ENCODE measurements around the gene PKD2L2. TPM values are rescaled to one million over a fixed set of nuclear protein-coding genes. Genes with fewer than 3 reads are reported as not detected.
A peak's percentile ranks its signal among the peaks of the same experiment; 100 is the strongest.

The PKD2L2 gene
- total RNA-seq, 1 donor from 2014 or later: not detected

- no peak for TF ChIP-seq CTCF (conservative IDR thresholded peaks at IDR 0.05)
- Mint-ChIP-seq H3K27me3 (ENCODE audit: low read depth) (no peaks in the 10 kb centered on the region), H3K27ac (ENCODE audit: unreplicated experiment) (no peak overlapping the region), H3K4me3 (no peak overlapping the region), H3K9me3 (no peaks in the 10 kb centered on the region), H3K36me3 (ENCODE audit: low read depth) (no peaks in the 10 kb centered on the region), H3K4me1 (no peaks in the 10 kb centered on the region)
- DNase-seq (ENCODE audit: low read depth, low spot score): no peak
Observed at GRCh38 chr5:137876101-137876500, 13.2 kb upstream of the PKD2L2 start.

- Mint-ChIP-seq H3K4me3 (no peak overlapping the region), H3K27me3 (ENCODE audit: low read depth) (no peaks in the 10 kb centered on the region), H3K36me3 (ENCODE audit: low read depth) (no peaks in the 10 kb centered on the region), H3K9me3 (no peaks in the 10 kb centered on the region), H3K27ac (ENCODE audit: unreplicated experiment) (no peak overlapping the region), H3K4me1 (no peaks in the 10 kb centered on the region)
- no peak for DNase-seq (ENCODE audit: low read depth, low spot score)
- no peak for TF ChIP-seq CTCF (conservative IDR thresholded peaks at IDR 0.05)
Observed at GRCh38 chr5:137880313-137880712, 8.9 kb upstream of the PKD2L2 start.

- TF ChIP-seq CTCF (conservative IDR thresholded peaks at IDR 0.05): no peak
- no peaks in the 10 kb centered on the region for H3K9me3 Mint-ChIP-seq
- H3K4me1 Mint-ChIP-seq: peaks cover 25% of the 10 kb centered on the region
- H3K27ac Mint-ChIP-seq (ENCODE audit: unreplicated experiment): no peak overlapping the region
- DNase-seq (ENCODE audit: low read depth, low spot score): no peak
- H3K36me3 Mint-ChIP-seq (ENCODE audit: low read depth): no peaks in the 10 kb centered on the region
- no peaks in the 10 kb centered on the region for H3K27me3 Mint-ChIP-seq (ENCODE audit: low read depth)
- no peak overlapping the region for H3K4me3 Mint-ChIP-seq
Observed at GRCh38 chr5:137887831-137888230, 1.4 kb upstream of the PKD2L2 start.

DNA sequence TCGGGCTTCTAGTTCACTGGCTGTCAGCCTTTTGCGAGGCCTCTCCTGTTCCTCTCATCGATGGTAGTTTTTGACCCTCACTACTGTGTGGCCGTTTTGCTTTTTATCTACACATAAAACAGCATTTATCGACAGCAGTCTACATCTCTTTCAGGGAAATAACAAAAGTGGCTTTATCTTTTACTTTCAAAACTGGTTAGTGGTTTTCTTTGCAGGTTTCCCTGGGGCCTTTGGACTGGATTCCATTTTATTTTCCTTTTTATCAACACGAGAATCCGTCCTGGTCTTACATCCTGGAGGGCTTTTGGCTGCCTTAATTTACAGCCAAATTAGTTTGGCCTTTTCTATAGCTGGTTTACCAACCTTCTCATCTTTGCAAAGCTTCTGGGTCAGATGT is 793 bp upstream of the PKD2L2 start:
- Mint-ChIP-seq H3K4me3 (peak overlapping the region; percentile 32), H3K36me3 (ENCODE audit: low read depth) (no peaks in the 10 kb centered on the region), H3K9me3 (no peaks in the 10 kb centered on the region), H3K27ac (ENCODE audit: unreplicated experiment) (peak overlapping the region; percentile 98), H3K4me1 (peaks cover 25% of the 10 kb centered on the region), H3K27me3 (ENCODE audit: low read depth) (no peaks in the 10 kb centered on the region)
- no peak for TF ChIP-seq CTCF (conservative IDR thresholded peaks at IDR 0.05)
- no peak for DNase-seq (ENCODE audit: low read depth, low spot score)

DNA sequence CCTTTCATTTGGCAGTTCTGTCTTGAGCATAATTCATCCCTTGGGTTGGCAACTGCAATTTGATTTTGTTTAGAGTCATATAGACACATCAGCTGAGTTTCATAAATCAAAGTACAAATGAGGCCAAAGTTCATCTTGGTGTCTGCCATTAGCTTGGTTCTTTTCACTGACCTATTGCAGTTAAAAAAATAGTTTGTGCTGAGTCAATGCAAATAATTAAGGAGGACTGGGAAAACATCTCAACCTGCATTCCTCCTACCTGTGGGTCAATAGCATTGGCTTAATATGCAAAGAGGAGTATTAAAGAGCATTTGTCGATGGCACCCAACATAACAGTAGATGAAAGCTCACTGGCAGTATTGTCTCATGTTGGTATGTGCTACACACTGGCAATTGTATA is 1.6 kb downstream of the PKD2L2 start:
- TF ChIP-seq CTCF (conservative IDR thresholded peaks at IDR 0.05): no peak
- Mint-ChIP-seq H3K4me3 (no peak overlapping the region), H3K4me1 (peaks cover 25% of the 10 kb centered on the region), H3K36me3 (ENCODE audit: low read depth) (no peaks in the 10 kb centered on the region), H3K9me3 (no peaks in the 10 kb centered on the region), H3K27me3 (ENCODE audit: low read depth) (no peaks in the 10 kb centered on the region), H3K27ac (ENCODE audit: unreplicated experiment) (no peak overlapping the region)
- no peak for DNase-seq (ENCODE audit: low read depth, low spot score)

GRCh38 chr5:137891849-137892248 is 2.6 kb downstream of the PKD2L2 start:
- peak; percentile 53 for TF ChIP-seq CTCF (conservative IDR thresholded peaks at IDR 0.05)
- H3K27me3 Mint-ChIP-seq (ENCODE audit: low read depth): no peaks in the 10 kb centered on the region
- H3K9me3 Mint-ChIP-seq: no peaks in the 10 kb centered on the region
- peaks cover 18% of the 10 kb centered on the region for H3K4me1 Mint-ChIP-seq
- no peaks in the 10 kb centered on the region for H3K36me3 Mint-ChIP-seq (ENCODE audit: low read depth)
- no peak overlapping the region for H3K4me3 Mint-ChIP-seq
- no peak for DNase-seq (ENCODE audit: low read depth, low spot score)
- no peak overlapping the region for H3K27ac Mint-ChIP-seq (ENCODE audit: unreplicated experiment)
